ENCODE results near the gene GGTLC1.

DNA sequence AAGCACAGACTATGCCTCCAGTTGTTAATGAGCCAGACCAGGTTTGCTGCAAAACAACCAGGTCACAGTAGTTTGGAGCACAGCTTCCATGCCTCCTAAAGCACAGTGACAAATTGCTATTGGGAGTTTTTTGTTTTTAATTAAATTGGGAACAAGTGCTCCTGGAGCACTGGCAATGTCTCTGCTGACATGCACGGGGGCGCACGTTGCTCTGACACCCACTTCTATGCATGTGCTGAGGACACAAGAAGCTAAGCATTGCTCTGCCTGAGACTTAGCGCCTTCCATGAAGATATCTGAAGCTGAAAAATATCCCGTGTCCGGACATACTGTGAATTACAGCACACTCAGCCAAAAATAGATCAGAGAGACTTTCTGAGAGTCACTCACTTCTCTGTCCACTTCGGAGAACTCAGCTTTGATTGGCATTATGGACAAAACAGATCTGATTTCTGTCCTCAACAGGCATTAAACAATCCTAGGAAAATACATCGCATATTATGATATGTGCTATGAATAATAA lies 18.6 kb upstream of the GGTLC1 start:
- TF ChIP-seq, protein P1, sequence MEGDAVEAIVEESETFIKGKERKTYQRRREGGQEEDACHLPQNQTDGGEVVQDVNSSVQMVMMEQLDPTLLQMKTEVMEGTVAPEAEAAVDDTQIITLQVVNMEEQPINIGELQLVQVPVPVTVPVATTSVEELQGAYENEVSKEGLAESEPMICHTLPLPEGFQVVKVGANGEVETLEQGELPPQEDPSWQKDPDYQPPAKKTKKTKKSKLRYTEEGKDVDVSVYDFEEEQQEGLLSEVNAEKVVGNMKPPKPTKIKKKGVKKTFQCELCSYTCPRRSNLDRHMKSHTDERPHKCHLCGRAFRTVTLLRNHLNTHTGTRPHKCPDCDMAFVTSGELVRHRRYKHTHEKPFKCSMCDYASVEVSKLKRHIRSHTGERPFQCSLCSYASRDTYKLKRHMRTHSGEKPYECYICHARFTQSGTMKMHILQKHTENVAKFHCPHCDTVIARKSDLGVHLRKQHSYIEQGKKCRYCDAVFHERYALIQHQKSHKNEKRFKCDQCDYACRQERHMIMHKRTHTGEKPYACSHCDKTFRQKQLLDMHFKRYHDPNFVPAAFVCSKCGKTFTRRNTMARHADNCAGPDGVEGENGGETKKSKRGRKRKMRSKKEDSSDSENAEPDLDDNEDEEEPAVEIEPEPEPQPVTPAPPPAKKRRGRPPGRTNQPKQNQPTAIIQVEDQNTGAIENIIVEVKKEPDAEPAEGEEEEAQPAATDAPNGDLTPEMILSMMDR (IDR thresholded peaks at IDR 0.05): no peak
- TF ChIP-seq POLR2A (IDR thresholded peaks at IDR 0.05): no peak
